GM12865 (cell line): Measurements from ENCODE around the gene FAM156A.
"Not testable (repeated sequence)": the region's sequence is repeated elsewhere in the genome, so short reads cannot be mapped to it uniquely, and the experiment has no call there.

Experiments used
- DNase-seq: peaks from one replicate; pipeline ENCODE4 v3.0.0; 2010; ENCODE audit warnings: low read depth
- H3K4me3 ChIP-seq: 2 replicates; pipeline ENCODE4 v1.5.1; 2011; ENCODE audit warnings: mild to moderate bottlenecking, low read depth, low read length, control low read depth
- CTCF ChIP-seq: IDR thresholded peaks from 2 replicates; pipeline ENCODE4 v1.5.1; 2011; ENCODE audit warnings: low read length, control low read depth, low read depth, inconsistent platforms; ENCODE audit not compliant: insufficient read depth; ENCODE audit errors: missing control alignments

Gene FAM156A

DNA sequence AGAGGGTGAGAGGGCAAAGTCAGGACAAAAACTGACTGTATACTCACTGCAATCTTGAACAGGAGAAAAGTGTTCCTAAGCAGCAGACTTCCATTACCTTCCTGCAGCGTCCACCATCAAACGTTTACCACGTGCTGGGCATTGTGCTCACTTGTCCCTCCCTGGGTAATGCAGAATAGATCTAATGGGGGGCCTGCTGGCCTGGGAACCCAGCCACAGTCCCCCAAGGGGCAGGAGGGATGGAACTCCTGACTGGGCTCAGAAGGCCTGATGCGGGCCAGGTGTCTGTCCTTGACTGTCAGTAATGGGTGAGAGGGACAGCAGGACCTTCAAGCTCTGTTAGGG lies 37.6 kb upstream of the FAM156A start:
- TF ChIP-seq CTCF, result no peak

DNA sequence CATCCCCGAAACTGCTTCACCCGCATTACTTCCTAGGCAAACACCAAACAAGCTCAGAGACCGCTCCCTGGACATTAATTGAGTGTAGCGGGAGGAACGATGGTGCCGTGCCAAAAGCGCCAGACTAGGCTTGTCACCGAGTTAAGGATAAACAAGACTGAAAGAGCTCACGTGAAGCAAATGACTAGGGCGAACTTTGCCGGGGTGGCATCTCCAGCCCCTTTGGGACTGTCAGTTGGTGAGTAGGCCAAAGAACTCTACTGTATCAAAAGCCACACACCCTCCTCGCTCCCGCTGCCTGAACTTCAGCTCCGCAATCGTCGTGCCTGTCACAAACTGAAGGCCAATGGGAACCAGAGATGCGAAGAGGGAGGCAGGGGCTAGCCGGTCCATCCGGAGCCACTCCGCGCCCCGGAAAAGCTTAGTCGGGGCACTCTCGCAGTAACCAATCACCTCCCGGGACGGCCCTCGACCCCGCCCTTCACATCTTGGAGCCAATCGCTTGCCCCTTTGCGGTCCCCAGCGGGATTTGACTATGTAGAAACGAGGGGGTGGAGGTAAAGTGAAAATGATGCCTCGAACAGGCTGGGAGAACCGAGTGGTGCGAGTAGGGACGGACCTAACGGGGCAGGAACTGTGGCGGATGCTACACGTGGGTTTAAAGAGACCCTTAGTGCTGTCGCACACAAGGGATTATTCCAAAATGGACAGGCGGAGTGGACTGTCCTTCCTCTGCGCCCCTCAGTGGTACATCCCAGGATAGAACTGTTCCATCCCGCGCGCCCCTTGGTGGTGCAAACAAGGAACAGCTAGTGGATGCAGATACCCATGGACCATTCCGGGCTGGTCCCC lies 37.0 kb upstream of the FAM156A start:
- peak; percentile 54 for TF ChIP-seq CTCF
- peak; percentile 96 for DNase-seq
- peak overlapping the region; percentile 59 for H3K4me3 ChIP-seq

More for the DNA sequence above, 37.6 kb upstream of the FAM156A start:
- no peak for DNase-seq
- H3K4me3 ChIP-seq, result peak overlapping the region; percentile 38

- TF ChIP-seq CTCF, result no peak
- H3K4me3 ChIP-seq, result no peak overlapping the region
- no peak for DNase-seq
These were observed 32.5 kb upstream of the FAM156A start for GRCh38 chrX:52990848-52991247.

GRCh38 chrX:52990011-52990631 lies 31.8 kb upstream of the FAM156A start:
- peak; percentile 77 for DNase-seq
- H3K4me3 ChIP-seq, result not testable (repeated sequence)
- peak; percentile 52 for TF ChIP-seq CTCF

GRCh38 chrX:52988985-52989917 lies 30.9 kb upstream of the FAM156A start:
- H3K4me3 ChIP-seq, result no peak overlapping the region
- TF ChIP-seq CTCF, result no peak
- DNase-seq, result no peak

GRCh38 chrX:52983321-52984000 lies 25.1 kb upstream of the FAM156A start:
- DNase-seq, result no peak
- no peak overlapping the region for H3K4me3 ChIP-seq
- no peak for TF ChIP-seq CTCF
